Esophagus muscularis mucosa (tissue), 4 donors: ENCODE results near the gene EPHB1. TPM values are rescaled to one million over a fixed set of nuclear protein-coding genes. Genes with fewer than 3 reads are reported as not detected.

Experiments
- DNase-seq: peaks from one replicate; pipeline ENCODE4 v3.0.0-alpha.2; 2017; ENCODE audit errors: extremely low spot score
- H3K27ac ChIP-seq, 4 donors: fragments of 200-600 bp; sonication (generic); replicated peaks in 1 of 4; 1 replicate in 3 of 4; 2 replicates in 1 of 4; pipeline ENCODE4 v1.5.1; 2016 to 2019; ENCODE audit warnings: mild to moderate bottlenecking in 1 of 4
- H3K27me3 ChIP-seq, 4 donors: fragments of 200-600 bp; sonication (generic); one replicate each; pipeline versions ENCODE4 v1.5.1 to v1.6.0; 2016 to 2019
- H3K36me3 ChIP-seq, 4 donors: fragments of 200-600 bp; sonication (generic); one replicate each; pipeline ENCODE4 v1.5.1; 2016 to 2019
- H3K4me1 ChIP-seq, 4 donors: fragments of 200-600 bp; sonication (generic); one replicate each; pipeline ENCODE4 v1.5.1; 2016 to 2019
- H3K4me3 ChIP-seq, 4 donors: fragments of 200-600 bp; sonication (generic); 1 replicate in 2 of 4; 2 replicates in 2 of 4; pipeline ENCODE4 v1.5.1; 2016 to 2019; ENCODE audit warnings: mild to moderate bottlenecking in 4 of 4, moderate library complexity in 1 of 4
- H3K9me3 ChIP-seq, 4 donors: fragments of 200-600 bp; sonication (generic); 1 replicate in 3 of 4; 2 replicates in 1 of 4; pipeline ENCODE4 v1.5.1; 2016 to 2019
- CTCF ChIP-seq, 3 experiments: fragments of 200-600 bp in 2 of 3; fragments of 450-650 bp in 1 of 3; sonication (generic) in 2 of 3; IDR thresholded peaks; one replicate each; pipeline ENCODE4 v1.5.1; 2017 to 2019; ENCODE audit warnings: antibody characterized with exemption in 3 of 3, mild to moderate bottlenecking in 2 of 3, moderate library complexity in 1 of 3
- EP300 ChIP-seq: sonication (generic); formaldehyde crosslinking; IDR thresholded peaks from one replicate; pipeline ENCODE4 v1.6.1; 2017; ENCODE audit warnings: antibody characterized with exemption
- POLR2A ChIP-seq: fragments of 450-650 bp; IDR thresholded peaks from one replicate; pipeline ENCODE4 v1.6.1; 2017; ENCODE audit warnings: antibody characterized with exemption, moderate library complexity, mild to moderate bottlenecking, low read depth
- POLR2AphosphoS5 ChIP-seq, 2 donors: sonication (generic); formaldehyde crosslinking; IDR thresholded peaks; one replicate each; pipeline ENCODE4 v1.6.1; 2017; ENCODE audit warnings: antibody characterized with exemption in 2 of 2
- WGBS: methylation state at CpG from one replicate; pipeline ENCODE4 v1.1.5; 2018; 5-methylcytosine and 5-hydroxymethylcytosine counted together
- intact Hi-C: fragments of 100-400 bp; cut with DNase I; formaldehyde crosslinking; loops from one replicate; pipeline ENCODE4 v1.15.1; 2023
- total RNA-seq, 4 donors: library from RNA; depleted of rRNA; stranded (reverse); fragments of >200 nt; gene quantifications; one replicate each; pipeline versions ENCODE4 v1.1.0 to v1.2.1, GENCODE V29; 2016

Gene EPHB1
- total RNA-seq, 4 donors from 2014 or later = under 0.01 to 6.1 (median 2.8) TPM

GRCh38 chr3:134929976-134930375 lies 134.9 kb downstream of the EPHB1 start:
- TF ChIP-seq POLR2A = no peak
- no peak for TF ChIP-seq EP300
- no peak for TF ChIP-seq CTCF (IDR thresholded peaks at IDR 0.05)
- TF ChIP-seq POLR2AphosphoS5 (IDR thresholded peaks at IDR 0.05) = no peak
- intact Hi-C loops = no loop called here
- Histone ChIP-seq H3K36me3 (no peaks in the 10 kb centered on the region), H3K27me3 (no peaks in the 10 kb centered on the region), H3K27ac (peak overlapping the region in 1 of 4 donors; percentile 71), H3K4me1 (peaks cover 0 to 10% (median 0%) of the 10 kb centered on the region in 4 donors), H3K4me3 (no peak overlapping the region), H3K9me3 (peaks cover 0 to 4% (median 2%) of the 10 kb centered on the region in 4 donors)
- 87% methylated on average over 2 of the region's 2 CpGs for WGBS
- no peak for DNase-seq

GRCh38 chr3:134931045-134931785 lies 136.2 kb downstream of the EPHB1 start:
- no peak for TF ChIP-seq POLR2AphosphoS5 (IDR thresholded peaks at IDR 0.05)
- TF ChIP-seq EP300 = no peak
- no peak for TF ChIP-seq POLR2A
- no peak for TF ChIP-seq CTCF (IDR thresholded peaks at IDR 0.05)
- peaks cover 0 to 10% (median 0%) of the 10 kb centered on the region in 4 donors for H3K4me1 ChIP-seq
- H3K4me3 ChIP-seq = no peak overlapping the region
- no peak for DNase-seq
- peak overlapping the region in 1 of 4 donors; percentile 71 for H3K27ac ChIP-seq
- no peaks in the 10 kb centered on the region for H3K9me3 ChIP-seq
- no peaks in the 10 kb centered on the region for H3K27me3 ChIP-seq
- intact Hi-C loops = no loop called here
- no peaks in the 10 kb centered on the region for H3K36me3 ChIP-seq
- 73% methylated on average over 5 of the region's 5 CpGs for WGBS

- intact Hi-C loops = no loop called here
Measured at GRCh38 chr3:134932035-134932434, 137.0 kb downstream of the EPHB1 start.

GRCh38 chr3:134933997-134934396 lies 138.9 kb downstream of the EPHB1 start:
- Histone ChIP-seq H3K4me3 (no peak overlapping the region), H3K27ac (no peak overlapping the region), H3K9me3 (no peaks in the 10 kb centered on the region), H3K27me3 (no peaks in the 10 kb centered on the region), H3K4me1 (peaks cover 0 to 13% (median 0%) of the 10 kb centered on the region in 4 donors), H3K36me3 (no peaks in the 10 kb centered on the region)
- intact Hi-C loops = no loop called here
- TF ChIP-seq POLR2AphosphoS5 (IDR thresholded peaks at IDR 0.05) = no peak
- TF ChIP-seq CTCF (IDR thresholded peaks at IDR 0.05) = no peak
- TF ChIP-seq EP300 = no peak
- no peak for TF ChIP-seq POLR2A
- DNase-seq = no peak
- WGBS = 69% methylated on average over 4 of the region's 4 CpGs

More at GRCh38 chr3:134932035-134932434, 137.0 kb downstream of the EPHB1 start:
- no peaks in the 10 kb centered on the region for H3K9me3 ChIP-seq
- WGBS = 83% methylated on average over 3 of the region's 6 CpGs
- DNase-seq = no peak
- H3K4me3 ChIP-seq = no peak overlapping the region
- H3K4me1 ChIP-seq = peaks cover 0 to 10% (median 0%) of the 10 kb centered on the region in 4 donors
- H3K27me3 ChIP-seq = no peaks in the 10 kb centered on the region
- H3K36me3 ChIP-seq = no peaks in the 10 kb centered on the region
- peak overlapping the region in 1 of 4 donors; percentile 71 for H3K27ac ChIP-seq
- no peak for TF ChIP-seq POLR2A
- no peak for TF ChIP-seq CTCF (IDR thresholded peaks at IDR 0.05)
- no peak for TF ChIP-seq POLR2AphosphoS5 (IDR thresholded peaks at IDR 0.05)
- TF ChIP-seq EP300 = no peak
